ENCODE data around the gene SND1.

DNA sequence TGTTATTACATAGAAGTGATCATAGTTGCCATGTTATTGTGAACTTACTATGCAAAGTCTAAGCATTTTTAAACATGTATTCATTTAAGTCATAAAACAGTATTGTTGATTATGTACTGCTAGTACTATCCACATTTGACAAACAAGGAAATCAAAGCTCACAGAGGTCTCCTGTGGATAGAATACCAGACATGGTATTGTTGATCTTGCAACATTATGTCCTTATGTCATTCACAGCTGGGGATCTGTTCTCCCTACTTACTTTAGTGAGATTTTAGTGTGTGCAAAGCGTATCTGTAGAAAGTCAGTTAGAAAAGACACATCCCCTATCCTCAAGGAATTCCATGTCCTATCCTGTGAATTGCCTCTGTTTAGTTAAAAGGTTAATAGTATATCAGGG, 106.1 kb downstream of the SND1 start:
- TF ChIP-seq, protein P1, sequence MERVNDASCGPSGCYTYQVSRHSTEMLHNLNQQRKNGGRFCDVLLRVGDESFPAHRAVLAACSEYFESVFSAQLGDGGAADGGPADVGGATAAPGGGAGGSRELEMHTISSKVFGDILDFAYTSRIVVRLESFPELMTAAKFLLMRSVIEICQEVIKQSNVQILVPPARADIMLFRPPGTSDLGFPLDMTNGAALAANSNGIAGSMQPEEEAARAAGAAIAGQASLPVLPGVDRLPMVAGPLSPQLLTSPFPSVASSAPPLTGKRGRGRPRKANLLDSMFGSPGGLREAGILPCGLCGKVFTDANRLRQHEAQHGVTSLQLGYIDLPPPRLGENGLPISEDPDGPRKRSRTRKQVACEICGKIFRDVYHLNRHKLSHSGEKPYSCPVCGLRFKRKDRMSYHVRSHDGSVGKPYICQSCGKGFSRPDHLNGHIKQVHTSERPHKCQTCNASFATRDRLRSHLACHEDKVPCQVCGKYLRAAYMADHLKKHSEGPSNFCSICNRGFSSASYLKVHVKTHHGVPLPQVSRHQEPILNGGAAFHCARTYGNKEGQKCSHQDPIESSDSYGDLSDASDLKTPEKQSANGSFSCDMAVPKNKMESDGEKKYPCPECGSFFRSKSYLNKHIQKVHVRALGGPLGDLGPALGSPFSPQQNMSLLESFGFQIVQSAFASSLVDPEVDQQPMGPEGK (CRISPR knock-in tag; IDR thresholded peaks at IDR 0.05; ENCODE audit: borderline replicate concordance) = no peak
- no peak for TF ChIP-seq ZNF8 (CRISPR knock-in tag; IDR thresholded peaks at IDR 0.05)
- no peak for TF ChIP-seq ESRRG (CRISPR knock-in tag; IDR thresholded peaks at IDR 0.05)
- TF ChIP-seq TCF4 (CRISPR knock-in tag; IDR thresholded peaks at IDR 0.05; ENCODE audit: borderline replicate concordance) = no peak
- TF ChIP-seq, protein P2, sequence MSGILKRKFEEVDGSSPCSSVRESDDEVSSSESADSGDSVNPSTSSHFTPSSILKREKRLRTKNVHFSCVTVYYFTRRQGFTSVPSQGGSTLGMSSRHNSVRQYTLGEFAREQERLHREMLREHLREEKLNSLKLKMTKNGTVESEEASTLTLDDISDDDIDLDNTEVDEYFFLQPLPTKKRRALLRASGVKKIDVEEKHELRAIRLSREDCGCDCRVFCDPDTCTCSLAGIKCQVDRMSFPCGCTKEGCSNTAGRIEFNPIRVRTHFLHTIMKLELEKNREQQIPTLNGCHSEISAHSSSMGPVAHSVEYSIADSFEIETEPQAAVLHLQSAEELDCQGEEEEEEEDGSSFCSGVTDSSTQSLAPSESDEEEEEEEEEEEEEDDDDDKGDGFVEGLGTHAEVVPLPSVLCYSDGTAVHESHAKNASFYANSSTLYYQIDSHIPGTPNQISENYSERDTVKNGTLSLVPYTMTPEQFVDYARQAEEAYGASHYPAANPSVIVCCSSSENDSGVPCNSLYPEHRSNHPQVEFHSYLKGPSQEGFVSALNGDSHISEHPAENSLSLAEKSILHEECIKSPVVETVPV (CRISPR knock-in tag; IDR thresholded peaks at IDR 0.05) = no peak
- TF ChIP-seq ZFP3 (CRISPR knock-in tag; IDR thresholded peaks at IDR 0.05) = no peak
